NK-92 treated with Interleukin-12 subunit alpha and Interleukin-12 subunit beta, amount 100 ng/mL, for 24 hours (cell line): ENCODE data around the gene TRAPPC3.
"Not testable (repeated sequence)": the region's sequence is repeated elsewhere in the genome, so short reads cannot be mapped to it uniquely, and the experiment has no call there.

ENCODE experiments used
- DNase-seq: peaks from one replicate; lab custom pipeline; 2025; lab: John Stamatoyannopoulos, UW

The TRAPPC3 gene

DNA sequence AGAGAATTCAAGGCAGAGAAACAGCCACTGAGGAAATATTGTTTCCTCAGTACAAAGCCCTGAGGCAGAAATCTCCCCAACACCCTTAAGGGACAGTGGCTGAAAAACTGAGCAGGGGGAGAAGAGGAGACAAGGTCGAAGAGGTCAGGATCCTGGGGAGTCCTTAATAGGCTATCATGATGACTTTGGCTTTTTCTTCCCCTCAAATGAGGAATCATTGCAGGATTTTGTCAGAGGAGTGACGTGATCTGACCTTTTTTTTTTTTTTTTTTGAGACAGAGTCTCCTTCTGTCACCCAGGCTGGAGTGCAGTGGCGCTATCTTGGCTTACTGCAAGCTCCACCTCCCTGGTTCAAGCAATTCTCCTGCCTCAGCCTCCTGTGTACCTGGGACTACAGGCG lies 16.9 kb upstream of the TRAPPC3 start:
- DNase-seq: no peak

DNA sequence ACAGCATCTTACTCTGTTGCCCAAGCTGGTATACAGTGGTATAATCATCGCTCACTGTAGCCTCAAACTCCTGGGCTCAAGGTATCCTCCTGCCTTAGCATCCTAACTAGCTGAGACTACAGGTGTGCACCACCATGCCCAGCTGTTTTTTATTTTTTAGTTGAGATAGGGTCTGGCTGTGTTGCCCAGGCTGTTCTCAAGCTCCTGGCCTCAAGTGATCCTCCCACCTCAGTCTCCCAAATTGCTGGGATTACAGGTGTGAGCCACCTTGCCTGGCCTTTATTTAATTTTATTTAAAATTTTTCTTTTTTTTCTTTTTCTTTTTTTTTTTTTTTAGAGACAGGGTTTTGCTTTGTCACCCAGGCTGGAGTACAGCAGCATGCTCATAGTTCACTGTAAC lies 15.9 kb upstream of the TRAPPC3 start:
- DNase-seq: no peak

DNA sequence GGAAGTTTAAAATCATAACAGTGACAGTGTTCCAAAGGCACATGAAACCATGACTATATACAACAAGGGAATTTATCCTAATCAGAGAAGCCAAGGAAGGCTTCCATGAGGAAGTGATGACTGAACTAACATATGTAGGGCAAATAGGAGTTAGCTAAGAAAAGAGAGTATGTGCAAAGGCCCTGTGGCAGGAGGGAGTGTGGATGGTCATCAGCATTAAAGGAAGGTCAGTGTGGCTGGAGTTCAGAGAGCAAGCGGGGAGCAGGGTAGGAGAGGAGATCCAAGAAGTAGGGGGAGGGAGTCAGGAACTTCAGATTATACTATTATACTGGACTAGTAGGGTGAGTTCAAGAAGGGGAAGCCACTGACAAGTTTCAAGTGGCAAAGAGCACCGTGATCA lies 15.1 kb upstream of the TRAPPC3 start:
- DNase-seq: no peak

DNA sequence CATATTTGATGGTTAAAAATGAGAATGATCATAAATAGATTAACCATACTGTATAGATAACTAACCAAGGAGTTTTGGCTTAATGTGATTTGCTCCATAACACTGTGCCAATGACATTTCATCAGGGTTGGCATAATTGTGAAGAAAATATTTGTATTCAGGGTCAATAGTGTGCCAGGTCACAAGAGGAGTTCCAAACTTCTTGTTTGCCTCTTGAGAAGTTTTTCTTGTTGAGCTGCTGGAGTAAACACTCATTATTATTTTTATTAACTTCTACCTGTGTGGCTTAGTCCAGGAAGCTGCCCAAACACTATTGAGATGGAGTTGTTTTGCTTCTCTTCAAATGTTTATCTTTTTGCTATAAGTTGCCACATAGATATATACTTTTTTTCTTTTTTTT lies 14.1 kb upstream of the TRAPPC3 start:
- no peak for DNase-seq

DNA sequence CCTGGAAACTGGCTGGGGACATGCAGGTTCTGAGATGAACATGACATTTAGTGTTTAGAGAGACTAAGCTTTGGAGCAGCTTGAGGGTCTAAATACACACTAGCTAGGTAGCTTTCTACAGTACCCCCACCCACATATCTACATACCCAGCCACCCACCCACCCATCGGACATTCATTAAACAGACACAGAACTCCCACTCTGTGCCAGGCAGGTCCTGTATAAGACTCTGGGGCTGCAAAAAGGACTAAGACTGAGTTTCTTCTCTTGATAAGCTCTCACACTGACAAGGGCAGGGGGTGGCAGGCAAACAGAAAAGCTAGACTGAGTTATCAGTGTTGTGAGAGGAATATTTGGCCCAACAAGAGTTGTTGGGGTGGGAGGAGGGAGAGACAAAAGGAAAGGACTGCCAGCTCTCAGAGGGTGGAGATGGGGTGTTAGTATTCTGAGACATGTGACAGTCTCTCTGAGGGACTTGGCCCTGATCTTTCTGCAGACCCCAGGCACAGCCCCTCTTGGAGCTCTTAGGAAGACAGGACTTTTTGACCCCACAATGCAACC lies 13.5 kb upstream of the TRAPPC3 start:
- DNase-seq: no peak

DNA sequence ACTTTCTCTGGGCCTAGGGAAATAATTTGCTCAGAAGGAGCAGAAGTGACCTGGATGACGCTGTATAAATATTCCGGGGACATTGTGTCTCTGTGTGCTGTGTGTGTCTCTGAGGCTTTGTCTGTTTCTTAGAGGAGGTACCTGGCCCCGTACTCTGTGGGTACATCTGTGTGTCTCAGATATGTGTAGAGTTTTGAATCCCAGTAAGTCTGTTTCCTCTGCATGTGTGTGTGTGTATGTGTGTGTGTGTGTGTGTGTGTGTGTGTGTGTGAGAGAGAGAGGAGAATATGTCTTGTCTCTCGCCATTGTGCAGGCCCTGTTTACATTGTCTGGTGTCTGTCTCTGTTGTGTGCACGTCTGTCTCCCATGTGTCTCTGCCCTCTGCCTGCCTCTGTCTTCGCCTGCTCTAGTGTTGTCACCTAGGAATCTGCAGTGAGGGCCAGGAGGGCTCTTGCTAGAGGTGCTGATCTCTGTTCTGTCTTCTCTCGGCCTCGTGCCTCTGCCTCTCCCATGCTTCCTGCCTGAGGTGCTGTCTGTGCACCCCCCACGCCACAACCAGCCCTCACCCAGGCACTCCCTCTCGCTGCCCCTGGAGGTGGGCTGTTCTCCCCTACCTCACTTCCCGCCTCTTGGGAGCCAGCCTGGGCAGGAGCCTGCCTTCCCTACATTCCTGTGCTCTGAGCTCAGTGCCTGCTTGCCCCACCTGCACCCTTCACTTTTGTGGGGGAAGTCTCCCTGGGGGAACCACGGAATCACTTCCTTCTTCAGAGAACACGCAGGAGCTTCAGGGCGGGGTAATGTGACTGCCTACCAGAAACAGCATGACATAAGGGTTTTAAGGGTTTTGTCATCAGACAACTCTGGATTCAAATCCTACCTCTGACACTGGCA lies 12.6 kb upstream of the TRAPPC3 start:
- DNase-seq: no peak

DNA sequence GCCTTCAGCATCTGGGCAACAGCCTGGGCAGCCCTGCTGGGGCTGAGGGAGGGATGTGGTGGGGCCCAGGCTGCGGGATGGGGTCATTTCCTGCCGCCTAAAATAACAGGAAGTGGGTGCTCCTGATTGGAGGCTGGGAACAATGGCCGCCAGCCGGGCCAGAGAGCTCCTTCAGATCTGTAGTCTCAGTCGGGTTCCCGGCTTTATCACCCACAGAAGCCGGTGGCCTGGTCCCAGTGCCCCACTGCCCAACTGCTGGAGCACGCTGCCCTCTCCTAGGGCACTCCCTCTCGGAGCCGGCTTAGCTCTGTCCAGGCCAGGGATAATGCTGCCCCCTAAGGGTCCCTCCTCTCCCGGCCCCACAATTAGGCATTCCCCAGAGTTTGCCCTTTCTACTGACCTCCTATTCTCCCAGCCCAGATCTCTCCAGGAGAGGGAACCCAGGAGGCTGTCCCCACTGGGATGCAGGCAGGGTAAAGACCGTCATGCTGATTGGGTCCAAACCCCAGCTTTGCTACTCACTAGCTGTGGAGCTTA lies 11.7 kb upstream of the TRAPPC3 start:
- DNase-seq: no peak

DNA sequence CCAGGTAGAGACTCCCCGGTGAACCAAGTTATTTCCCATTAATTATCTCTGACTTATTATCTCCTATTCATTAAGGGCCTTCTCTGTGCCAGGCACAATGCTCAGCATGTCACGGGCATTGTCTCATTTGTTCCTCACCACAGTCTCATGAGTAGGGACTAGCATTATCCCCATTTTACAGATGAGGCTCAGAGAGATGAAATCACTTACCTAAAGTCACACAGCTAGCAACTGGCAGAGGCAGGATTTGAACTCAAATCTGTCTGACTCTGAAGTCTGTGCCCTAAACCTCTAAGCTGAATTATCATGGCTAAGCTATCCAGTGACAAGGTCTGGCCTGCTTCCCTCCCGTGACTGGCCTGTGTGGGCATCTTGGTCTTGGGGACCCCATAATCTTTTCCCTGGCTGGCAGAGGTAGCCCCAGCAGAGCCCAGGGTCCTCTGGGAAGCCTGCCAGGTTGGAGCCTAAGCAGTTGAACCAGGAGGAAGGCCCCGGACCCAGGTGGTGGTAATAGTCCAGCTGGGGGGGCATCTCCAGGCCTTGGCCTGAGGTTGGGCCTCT lies 11.2 kb upstream of the TRAPPC3 start:
- DNase-seq: no peak

DNA sequence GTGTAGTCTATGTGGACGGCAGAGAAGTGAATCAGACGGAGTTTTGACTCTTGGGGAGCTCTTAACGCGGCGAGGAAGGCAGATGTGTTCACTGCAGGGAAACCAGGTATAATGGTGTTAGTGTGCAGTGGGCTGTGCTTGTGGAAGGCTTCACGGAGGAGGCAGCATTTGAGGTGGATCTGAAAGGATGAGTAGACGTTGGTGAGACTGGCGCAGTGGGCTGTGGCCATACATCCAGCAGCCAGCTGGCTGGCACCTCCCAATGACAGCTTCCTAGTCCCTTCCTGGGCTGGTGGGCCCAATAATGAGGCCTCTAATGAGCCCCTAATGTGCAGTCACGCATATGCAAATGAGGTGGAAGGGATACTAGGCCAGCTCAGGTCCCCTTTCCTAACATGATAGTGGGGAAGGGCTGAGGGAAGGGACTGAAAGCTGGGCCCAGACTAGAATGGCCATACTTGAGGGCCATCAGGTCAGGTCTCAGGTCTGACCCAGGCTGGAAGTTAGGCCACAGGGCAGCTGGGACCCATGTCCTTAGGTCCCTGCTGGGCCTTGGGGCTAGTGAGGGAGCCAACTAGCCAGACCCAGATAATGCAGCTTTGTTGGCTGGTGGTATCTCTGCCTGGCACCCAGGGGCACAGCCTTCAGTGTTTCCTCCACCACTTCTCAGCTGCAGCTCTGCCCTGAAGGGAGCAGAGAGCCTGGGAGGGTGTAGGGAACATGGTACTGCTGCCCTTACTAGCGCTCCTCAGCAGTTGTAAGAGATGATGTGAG lies 10.5 kb upstream of the TRAPPC3 start:
- DNase-seq: no peak

DNA sequence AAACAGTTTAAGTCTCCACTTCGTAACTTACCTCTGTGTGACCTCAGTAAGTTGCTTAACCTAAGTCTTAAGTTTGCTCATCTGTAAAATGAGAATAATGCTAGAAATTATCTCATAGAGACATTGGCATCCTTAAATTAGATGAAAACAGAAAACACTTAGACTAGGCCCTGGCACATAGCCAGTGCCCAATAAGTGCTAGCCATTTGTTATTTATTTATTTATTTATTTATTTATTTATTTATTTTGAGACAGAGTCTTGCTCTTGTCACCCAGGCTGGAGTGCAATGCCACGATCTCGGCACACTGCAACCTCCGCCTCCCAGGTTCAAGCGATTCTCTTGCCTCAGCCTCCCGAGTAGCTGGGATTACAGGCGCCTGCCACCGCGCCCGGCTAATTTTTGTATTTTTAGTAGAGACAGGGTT lies 9.6 kb upstream of the TRAPPC3 start:
- DNase-seq: not testable (repeated sequence)

DNA sequence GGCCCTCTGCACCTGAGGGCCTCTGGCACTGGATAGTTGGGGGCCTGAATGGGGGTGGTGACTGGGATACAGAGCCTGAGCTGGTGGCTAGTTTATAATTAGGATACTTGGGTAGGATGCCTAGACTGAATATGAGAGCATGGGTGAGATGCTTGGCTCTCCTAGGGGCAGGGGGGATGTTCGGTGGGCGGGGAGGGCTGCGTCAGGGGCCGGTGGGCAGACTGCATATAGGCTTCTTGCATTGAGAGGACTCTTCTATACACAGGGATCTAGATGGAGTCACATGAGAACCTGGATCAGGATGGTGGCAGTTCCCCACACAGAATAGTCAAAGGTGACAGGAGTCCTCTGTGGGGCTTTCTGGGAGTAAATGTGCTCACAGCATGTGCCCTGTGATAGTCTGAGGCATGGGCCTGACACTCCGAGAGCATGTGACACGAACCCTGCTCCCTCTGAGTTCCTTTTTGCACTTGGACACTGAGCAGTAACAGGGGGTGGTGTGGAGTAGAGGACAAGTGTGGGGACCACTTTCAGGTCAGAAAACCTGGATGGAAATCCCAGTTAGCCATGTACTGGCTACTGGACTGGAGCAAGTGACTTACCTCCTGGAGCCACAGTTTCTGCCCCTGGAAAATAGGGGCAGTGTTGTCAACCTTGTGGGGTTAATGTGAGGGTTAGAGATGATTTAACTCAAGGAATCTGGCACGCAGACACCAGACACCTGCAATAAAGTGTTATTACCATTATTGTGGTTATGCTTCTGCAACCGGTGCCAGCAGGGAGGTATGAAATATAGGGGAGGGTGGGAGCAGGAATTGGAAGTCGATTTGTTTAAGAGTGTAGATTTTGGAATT lies 8.9 kb upstream of the TRAPPC3 start:
- no peak for DNase-seq

DNA sequence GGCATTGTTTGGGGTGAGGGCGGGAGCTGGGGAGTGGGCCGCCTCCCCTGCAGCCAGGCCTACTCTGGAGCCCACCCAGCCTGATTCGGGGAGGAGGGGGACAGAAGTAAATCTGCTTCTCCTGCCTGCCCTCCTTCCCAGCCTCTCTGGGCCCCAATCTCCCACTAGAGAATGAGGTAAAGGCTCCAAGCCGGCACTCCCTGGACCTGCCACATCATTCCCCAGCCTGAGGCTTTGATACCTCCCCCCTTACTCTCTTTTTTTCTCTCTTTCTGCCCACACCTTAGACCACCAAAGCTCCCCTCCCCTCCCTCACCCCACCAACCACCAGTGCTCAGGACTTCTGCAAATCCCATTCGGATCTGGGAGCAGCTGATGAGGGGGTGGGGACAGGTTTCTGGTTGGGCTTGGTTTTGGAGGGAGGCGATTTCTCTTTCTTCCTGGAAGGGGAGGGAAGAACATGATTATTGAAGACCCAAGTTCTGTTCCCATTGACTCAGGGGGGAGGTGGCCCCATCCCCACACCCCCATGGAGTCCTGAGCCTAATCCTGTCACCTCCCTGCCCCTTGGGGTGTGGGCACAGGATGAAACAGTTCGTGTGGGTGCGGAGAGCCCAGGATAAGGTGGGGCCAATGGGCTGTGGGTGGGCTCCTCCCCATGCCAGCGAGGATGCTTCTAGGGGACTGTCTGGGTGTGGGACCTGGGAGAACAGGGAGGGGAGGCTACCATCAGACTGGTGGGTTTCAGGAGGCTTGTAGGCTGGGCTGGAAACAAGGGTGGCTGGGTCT lies 8.0 kb upstream of the TRAPPC3 start:
- DNase-seq: no peak

DNA sequence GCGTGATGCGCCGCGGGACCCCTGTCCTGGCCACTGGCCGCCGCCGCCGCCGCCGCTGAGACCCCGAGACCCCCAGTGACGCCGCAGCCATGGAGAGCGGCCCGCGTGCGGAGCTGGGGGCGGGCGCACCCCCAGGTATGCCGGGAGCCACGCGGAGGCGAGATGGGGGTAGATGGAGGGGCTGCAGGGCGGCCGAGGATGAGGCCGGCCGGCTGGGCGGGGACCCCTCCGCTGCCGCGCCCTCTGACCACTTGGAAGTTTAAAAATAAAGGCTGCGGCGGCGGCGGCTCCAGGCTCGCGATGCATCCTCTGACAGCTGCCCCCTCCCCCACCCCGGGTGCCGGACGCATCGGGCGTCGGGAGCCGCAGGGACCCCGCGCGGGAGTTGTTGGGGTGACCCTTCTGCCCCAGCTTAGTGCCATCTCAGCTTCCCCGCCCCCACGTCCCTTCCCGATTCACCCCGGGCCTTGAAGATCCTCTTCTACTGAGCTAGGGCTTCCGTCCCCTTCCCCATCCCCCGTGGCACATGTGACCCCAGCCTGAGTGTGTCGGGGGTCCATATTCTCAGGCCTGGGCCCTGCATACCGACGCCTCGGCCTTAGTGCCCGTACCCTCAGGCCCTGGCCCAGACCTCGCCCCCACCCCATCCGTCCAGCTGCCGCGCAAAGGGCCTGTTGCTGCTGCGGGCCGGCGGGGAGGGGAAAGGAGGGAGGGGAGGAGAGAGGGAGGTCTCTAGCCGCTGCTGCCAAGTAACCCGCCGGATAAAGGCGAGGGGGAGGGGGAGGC lies 7.2 kb upstream of the TRAPPC3 start:
- DNase-seq: peak; percentile 47

DNA sequence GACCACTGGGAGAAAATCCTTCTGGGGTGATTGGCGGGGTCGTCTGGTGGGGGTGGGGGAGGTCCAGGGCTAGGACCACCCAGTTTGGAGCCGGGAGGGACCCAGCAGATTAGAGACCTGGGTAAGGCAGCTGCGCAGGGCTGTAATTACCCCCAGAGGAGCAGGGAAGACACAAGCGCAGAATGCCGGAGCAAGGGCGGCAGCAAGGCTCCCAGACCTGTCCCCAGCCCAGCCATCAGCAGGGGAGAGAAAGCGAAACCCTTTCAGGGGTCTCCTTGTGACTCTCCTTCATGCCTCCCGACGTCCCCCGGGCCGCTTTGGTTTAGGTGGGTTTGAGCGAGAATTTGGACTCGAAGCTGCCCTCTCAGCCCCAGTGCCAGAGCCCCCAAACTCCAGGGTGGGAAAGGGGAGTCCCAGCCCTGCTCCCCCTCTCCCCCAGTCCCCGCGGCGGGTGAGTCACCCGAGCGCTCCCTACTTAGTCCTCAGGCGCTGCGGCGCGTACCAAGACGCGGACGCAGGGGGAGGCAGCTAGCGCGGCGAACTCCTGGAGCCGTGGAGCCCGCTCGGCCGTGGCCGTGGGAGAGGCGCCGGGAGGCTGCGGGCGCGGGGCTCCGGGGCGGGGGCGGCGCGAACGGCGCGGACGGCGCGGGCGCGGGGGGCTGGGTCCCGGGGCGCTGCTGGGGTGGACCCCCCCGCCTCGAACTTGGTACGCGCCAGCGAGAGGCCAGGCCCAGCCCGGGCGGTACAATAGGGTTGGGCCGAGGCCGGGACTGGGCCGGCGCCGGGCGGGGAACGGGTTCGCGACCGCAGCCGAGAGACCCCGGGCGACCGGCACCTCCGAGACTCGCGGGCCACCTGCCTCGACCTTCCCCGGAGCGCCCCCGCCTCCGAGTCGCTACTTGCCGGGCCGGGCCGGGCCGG lies 6.4 kb upstream of the TRAPPC3 start, which contains the start of gene MAP7D1:
Gene MAP7D1, plus strand, starts transcription at position 753 of the 921 bp plus-strand sequence. CDS start 258 bp downstream, outside the sequence.
- DNase-seq: peak; percentile 76

DNA sequence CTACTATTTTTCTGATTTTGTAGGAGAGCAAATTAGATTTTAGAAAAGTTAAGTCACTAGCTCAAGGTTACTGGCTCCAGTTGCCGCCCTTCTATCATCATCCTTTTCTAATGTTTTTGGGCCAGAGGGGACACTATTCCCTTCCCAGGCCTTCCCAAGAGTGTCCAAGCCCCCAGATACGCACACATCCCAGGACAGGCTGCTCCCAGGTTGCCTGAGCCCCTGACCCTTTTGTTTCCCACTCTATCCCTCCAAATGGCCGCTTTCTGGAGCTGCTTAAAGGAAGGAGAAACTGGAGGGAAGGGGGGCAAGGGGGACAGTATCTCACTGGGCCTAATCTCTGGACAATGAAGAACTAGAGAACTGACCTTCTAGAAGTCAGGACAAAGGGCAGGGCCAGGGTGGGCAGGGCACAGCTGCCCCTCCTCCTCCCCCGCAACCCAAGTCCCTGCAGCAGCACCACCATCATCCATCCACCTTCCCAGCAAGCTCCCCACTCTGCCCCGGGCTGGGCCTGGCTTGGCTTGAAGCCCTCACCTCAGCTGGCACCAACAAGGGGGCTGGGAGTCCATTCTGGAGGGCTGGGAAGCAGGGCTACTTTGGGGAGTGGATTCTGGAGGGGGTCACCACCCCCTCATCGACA lies 5.6 kb upstream of the TRAPPC3 start:
- no peak for DNase-seq

DNA sequence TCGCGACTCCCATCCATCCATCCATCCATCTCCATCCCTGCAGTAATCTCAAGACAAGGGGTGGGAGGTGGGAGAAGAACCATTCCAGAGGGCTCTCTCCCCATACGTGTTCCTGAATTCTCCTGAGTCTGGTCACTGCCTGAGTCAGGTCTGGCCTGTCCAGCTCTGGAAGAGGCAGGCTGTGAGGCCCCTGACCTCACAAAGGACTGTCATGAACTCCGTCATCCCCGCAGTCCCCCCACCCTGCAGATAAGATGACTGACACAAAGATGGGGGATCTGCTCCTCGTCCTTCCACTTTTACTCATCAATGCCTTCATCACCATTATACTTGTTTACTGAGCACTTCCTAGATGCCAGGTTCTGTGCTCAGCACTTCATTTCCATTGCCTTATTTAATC lies 5.0 kb upstream of the TRAPPC3 start:
- DNase-seq: no peak

DNA sequence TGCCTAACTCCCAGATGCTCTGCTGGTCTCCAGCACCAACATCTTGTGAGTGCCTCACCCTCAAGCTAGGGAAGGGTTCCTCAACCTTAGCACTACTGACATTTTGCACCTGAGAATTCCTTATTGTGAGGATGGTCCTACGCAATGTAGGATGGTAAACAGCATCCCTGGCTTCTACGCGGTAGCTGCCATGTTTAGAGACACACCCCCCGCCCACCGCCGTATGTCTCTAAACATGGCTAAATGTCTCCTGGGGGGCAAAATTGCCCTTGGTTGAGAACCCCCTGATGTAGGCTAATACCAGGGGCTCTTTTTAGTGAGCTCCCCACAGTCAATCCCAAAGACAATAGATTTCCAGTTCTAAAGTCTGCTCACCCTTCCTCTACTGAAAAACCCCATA lies 4.2 kb upstream of the TRAPPC3 start:
- DNase-seq: no peak

DNA sequence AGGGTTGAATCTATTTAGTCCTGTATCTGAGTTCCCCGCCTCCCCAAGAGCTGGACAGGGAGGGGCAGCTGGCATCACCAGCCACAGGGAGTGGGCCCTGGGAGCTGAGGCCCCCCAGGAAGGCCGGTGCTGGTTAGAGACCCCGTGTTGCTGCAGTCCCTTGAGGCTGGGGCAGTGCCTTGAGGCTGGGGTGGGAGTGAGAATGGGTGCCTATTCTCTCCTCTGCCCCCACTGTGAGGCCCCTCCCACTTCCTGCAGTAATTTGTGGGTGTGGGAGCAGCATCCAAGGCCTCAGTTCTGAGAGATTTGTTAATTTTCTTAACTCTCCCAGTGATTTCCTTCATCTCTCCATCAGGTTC lies 2.5 kb upstream of the TRAPPC3 start:
- peak; percentile 49 for DNase-seq
